Measurements from ENCODE around the gene PHF21A.
A peak's percentile ranks its signal among the peaks of the same experiment; 100 is the strongest.
"Not testable (repeated sequence)": the region's sequence is repeated elsewhere in the genome, so short reads cannot be mapped to it uniquely, and the experiment has no call there.

The PHF21A gene

DNA sequence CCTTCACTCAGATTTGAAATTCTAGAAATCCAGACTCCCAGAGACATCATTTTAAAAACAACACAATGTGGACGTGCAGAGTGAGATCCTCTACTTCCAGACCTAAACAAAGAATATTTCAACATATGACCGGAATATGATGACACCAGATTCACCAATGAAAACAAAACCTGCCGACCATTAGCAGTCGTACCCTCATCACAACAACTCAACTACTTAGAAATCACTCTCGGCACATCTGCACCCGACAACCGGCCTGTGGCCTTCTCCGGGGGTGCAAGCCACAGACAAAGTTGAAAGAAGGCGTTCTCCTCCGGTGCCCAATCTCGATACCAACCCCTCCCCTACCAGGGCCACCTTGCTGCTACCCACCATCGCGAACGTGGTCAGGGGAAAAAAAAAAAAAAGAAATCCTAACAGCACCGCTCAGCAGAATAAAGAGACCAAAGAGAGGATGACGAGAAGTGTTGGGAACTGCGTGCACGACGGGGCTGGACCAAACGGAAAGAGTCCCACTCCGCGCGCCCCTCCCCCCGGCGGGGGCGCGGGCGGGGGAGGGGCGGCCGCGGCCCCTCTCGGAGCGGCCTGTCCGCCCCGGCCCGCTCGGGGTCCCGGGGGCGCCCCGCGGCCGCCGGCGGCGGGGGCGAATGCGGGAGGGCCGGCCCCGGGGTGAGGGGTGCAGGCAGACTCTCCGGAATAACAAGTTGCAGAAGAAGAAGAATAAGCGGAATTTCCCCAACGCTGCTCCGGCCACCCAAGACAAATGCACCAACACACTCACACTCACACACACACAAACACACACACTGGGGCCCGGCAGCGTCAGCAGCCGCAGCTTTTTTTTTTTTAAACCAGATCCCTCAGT is 1.7 kb downstream of the PHF21A start:
- peak; percentile 33 to 37 for DNase-seq

DNA sequence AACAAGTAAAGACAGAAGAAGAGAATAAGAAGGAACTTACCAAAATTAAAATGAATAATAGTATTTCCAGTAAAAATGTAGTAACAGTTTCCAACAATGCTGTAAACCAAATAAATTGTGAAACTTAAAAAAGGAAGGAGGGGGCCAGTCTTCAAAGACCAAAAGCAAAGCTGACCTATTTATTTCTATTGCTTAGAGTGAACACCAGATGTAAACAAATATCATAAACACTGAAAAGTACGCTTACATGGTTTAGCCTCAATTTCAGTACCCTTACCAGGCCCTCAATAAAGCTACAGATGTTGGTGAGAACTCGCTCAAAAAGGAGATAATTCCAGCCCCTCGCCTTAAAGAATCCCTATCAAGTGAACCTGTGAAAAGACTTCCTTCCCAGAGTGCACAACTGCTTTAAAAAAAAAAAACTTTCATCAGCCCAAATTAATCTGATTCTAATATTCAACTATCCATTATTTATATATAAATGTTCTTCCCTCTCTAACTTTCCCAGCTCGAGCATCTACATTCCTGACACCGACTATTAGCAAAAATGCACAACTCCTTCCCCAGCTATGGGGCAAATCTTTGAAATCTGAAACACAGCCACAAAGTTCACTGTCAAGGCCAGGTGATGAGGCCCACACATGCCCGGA is 2.4 kb downstream of the PHF21A start:
- no peak for DNase-seq

DNA sequence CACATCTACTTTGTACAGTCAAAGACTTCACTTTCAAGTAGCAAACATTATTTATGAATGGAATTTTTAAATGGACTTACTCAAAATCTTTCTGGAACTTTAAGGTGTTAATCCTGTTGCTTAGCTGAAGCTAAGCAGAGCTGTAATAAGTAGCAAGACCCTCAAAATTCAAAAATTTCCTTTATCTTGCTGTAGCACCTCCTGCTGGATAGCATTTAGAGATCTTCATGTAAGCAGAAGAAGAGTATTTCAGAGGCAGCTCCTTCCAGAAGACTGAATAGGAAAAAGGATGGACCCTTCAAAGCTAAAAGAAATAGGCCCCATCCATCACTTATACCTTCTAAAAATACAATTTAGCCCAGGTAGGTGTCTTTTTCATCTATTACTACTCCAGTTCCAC is 3.4 kb downstream of the PHF21A start:
- no peak for DNase-seq

DNA sequence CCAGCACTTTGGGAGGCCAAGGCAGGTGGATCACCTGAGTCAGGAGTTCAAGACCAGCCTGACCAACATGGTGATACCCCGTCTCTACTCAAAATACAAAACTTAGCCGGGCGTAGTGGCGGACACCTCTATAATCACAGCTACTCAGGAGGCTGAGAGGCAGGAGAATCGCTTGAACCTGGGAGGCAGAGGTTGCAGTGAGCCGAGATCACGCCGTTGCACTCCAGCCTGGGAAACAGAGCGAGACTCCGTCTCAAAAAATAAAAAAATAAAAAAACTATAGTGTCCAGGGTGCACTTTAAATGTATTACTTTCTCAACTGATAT is 4.6 kb downstream of the PHF21A start:
- not testable (repeated sequence) for DNase-seq

DNA sequence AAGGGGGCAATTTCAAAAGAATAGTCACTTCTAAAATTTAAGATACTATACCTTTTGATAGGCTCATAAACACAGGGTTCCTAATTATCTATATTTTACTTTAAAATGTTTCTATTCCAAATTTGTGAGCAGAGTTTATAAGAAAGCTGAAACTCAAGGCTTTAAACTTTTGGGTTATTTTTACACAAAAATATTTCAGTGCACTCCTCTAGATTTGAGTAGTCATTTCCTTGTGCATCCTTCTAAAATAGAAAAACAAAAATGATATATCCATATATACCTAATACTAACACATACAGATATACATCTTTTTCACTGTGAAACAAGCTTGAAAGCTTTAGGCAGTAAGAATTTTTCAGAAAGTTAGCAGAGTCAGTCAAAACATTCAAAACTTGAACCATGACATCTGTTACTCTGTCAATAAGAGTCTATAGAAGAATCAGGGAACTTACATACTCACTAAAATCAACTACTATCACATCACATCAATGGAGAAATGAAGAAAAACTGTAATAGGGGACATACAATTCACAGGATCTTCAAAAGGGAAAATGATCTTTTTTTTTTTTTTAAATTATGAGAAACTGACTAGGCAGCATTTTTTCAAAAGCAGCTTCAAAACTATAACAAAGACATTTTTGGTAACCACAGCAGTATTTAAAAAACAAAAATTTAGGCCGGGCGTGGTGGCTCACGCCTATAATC is 5.1 kb downstream of the PHF21A start:
- no peak for DNase-seq

DNA sequence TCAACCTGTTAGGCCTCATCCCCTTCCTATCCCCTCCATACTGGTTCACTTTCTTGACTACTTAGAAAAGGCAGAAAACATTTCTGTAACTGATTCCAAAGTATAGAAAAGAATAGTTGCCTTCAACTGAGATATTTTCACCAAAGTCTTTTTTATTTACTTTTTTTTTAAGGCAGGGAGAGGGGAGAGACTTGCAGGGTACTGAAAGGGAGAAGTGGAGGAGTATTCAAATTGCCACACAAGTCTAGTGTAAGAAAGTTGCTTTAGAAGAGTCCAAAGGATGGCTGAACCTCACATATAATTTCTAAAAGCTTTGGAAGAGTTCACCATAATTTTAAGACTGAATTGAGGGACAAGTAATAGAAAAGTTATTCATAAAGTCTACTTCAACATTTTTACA is 6.3 kb downstream of the PHF21A start:
- no peak for DNase-seq

DNA sequence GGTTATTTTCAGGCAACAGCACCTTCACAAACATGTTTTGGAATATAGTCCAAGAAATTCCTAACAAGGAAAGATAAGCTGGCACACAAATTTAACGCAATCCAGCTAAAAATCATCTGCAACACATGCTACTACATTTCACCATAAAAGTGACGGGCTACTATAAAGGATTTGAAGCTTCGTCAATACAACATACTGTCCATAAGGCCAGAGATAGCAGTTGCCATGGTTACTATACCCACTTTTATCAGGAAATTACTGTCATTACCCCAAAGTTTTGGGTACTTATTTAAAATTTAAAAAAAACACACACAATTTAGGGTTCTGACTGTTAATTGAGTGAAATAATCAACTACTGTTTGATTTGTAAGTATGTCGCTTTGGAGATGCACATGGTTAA is 6.9 kb downstream of the PHF21A start:
- DNase-seq = no peak

DNA sequence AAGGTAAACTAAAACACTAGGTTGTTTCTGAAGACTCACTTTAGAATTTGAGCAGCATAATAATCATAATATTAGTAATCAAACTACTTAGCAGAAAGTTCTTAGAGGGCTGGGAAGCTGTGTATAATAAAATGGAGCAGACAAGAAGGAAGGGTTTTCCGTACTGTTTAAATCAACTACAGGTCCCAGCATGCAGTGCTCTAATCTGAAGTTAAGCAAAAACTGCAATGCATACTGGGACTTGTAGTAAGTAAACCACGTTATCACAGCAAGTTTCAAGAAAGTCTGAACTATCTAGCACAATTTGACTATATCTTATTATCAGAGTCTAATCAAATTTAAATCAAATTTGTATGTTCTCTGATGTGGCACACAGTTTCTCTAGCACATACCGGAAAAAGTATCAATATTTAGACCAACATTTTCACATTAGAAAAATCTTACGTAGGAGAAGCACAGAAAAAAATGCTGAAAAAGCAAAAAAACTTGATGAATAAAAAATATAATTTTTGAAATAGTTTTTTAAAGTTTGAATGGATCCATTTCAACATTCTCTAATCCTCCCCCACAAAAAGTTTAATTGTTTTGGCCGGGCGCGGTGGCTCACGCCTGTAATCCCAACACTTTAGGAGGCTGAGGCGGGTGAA is 8.2 kb downstream of the PHF21A start:
- DNase-seq = no peak

DNA sequence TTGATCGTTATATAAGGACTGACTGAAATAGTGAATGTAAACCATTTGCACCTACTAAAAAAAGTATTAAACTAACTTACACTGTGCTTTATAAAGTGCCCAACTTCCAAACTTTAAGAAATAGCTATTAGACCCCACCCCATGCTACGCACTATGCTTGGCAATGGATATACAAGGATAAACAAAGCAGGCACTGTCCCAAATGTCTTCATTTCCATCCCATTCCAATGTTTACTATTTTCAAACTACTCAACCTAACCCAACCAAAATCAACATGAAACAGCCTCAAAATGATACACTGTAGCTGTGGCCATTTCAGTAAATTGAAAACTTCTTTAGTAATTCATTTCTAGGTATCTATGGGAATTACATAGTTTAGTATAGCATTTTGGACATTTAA is 12.5 kb downstream of the PHF21A start:
- no peak for DNase-seq

DNA sequence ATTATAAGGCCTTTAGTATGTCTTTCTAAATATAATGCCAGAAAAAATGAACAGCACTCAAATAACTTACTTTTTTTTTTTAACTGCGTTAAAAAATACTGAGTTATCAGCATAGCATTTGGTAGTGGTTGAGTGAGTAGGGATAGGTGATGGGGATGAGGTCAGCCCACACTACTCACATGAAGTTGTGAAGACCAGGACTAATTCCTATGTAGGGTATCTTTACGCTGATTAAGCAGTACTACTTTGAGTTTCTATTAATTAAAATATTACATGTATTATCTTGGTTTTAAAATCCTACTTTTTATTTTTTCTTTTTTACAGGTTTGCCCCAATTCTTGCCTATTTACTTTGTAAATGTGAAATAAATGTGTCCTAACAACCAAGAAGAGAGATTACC is 13.5 kb downstream of the PHF21A start:
- no peak for DNase-seq

DNA sequence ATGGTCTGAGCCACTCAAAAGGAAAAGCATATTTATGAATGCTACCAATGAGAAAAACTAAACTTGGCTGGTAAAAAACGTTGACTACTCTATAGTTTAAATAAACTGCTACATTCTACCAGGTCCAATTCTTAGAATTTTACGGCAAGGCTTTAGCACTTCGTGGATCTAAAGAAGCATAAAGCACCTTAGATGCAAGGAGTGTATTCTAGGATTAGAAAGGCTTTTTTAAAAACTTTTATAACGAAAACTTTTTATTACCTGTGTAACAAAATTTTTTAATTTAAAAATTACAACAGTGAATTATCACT is 13.9 kb downstream of the PHF21A start:
- no peak for DNase-seq

DNA sequence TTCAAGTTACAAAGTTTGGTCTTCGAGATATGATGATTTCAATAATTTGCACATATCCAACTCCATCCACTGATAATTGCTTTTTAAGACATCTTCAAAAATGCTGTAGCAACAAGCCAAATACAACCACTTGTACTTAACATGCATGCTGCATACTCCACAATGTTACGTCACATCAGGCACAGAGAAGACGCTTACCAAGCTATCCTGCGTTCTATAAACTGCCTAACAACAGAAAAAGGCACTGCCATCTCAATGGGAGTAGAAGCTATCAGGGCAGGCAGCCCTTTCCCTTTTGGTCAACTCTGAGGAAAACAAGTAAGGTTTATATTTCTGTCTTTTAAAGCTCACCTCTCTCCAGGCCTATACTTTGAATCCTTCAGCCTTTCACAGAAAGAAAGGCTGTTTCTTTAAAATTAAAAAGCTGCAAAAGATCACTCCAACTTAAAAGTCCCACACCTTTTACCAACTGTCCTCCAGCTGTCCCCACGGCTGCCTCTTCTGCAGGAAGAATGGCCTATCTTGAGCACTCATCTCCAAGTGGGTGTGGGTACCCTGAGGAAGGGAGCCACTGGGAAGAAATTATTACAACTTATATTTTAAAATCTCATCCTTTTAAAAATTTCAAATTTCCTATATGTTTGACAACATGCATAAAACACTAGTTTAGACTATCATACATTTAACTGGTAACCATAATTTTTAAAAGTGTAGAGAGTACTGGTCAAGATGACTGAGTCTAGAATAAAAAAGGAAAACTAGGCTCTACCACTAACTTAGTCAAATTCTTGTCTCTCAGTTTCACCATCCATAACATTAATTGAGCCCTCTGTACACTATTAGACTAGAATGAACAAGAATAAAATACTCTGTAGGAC is 14.5 kb downstream of the PHF21A start:
- no peak for DNase-seq

DNA sequence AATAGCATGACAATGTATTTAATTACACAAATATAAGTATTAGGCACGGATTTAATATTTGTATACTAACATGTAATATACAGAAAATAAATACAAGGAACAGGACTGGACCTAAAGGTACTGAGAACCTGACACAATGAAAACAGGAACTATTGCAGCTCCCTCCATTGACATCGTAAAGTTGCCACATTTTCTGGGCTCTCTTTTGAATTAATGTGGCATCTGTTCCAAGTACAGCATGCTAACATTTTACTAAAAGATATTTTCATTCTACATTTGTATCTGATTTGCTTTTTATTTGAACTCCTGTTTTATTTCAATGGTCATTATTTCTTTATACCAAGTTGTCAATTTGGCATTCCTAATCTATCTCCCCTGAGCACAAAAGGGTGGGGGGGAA is 15.3 kb downstream of the PHF21A start:
- no peak for DNase-seq

DNA sequence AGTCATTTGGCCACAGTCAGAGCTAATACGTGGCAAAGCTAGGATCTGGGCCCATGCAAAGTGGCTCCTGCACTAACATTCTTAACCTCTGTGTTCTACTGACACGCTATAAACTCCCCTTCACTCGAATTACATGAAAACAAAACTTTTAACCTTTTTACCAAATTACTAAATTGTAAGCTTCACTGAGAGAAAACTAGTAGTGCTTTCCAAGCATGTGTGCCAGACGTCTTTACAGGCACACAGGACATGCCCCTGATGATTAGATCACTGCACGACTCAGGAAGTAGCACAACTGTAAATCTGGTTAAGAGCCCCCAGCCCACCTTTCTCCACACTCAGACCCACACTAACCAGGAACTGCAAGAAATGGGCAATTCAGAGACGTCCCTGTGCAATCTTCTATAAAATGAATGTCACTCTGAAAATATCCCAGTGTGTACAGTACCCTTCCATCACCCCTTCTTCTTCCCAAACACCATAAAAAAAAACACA is 16.1 kb downstream of the PHF21A start:
- DNase-seq = no peak

DNA sequence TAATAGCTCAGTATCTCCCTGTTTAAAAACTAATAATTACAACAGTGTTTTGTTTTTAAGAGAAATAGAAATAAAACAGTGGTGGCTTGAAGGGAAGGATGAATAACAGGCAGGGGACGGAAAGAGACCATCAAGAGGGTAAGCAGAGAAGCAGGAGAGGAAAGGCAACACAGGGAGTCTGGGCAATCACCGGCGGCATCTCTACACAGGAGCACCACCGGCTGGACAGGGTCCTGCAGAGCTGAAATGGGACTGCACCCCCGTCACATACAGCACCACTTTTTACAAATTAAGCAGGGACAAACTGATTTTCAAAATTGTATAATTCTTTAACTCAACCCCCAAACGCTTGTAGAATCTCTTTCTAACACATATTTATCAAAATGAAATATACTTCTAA is 18.4 kb downstream of the PHF21A start:
- DNase-seq = no peak

DNA sequence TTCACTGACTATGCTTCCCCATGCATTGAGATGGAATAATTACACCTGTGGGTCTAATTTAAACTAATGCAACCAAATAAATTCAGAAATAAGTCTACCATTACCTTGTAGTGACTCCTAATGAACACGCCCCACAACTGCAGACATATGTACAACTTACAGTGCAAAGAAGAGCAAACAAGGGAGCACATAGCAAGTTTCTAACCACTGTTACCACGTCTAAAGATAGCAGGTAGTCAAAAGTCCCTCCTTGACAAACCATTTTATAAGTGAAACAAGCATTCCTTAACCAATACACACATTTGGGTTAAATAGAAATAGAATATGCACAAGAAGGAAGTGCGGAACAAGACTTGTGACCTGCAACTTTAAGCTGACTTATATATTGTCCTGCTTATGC is 20.6 kb downstream of the PHF21A start:
- no peak for DNase-seq

DNA sequence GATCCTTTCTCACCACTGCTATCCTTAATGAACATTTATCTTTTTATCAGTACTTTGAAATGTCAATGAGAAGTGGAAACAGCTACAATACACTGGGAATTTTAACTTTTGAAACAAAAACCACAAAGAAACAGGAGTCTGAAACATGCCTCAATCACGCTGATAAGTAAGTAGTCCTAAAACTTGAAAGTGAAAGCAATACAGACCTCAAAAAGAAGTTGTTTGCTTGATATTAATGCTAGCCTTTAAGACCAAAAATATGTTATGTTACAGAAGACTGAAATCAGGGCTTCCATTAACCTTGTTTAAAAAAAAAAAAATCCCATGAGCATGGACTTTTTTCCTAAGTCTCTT is 21.3 kb downstream of the PHF21A start:
- DNase-seq = no peak

DNA sequence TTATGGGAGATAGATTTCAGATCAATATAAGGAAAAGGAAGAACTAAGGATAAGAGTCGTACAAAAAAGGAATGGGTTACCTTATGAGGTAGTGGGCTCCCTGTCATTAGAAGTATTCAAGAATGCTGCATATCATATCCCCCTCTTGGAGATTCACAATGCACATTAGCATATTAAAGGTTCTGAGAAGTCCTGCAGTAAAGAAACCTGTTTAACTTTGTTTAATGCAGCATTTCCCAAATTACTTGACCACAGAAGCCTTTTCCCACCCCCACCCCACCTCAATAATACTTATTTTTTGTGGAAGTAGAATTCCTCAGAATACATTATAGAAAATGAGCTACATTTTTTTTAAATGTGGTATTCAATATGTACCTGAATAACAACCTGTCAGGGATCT is 30.9 kb downstream of the PHF21A start:
- no peak for DNase-seq

DNA sequence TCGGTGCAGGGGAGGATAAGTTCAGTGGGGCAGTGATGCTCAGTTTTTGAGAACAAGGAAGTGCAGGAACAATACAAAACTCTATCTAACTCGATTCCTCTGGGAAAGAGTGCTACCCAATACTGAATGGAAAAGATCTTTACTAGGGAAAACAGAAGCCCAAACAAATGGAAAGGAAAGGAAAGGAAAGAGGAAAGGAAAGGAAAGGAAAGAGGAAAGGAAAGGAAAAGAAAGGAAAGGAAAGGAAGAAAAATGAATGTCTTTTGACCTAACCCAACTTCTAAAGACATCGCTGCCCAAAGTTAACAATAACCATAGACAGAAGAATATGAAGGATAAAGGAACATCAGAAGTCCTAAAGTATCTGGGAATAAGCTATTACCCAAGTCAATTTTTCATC is 41.6 kb downstream of the PHF21A start:
- no peak for DNase-seq

DNA sequence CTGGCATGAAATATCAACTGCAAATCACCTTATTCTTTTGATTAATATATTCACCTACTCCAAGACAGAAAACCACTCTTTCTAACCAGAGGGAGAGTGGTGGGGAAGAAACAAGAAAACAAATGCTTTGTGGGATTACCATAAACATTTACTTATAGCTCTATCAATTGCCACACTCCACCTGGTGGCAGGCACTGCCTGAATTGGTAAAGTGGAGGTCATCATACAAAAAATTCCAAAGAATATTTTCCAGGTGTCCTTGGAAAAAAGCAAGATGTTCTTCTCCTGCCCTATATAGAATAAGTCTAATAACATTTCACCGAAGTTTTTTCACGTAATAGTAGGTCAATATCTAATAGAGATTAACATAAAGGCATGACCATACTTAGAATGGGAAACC is 45.3 kb downstream of the PHF21A start:
- DNase-seq = no peak

DNA sequence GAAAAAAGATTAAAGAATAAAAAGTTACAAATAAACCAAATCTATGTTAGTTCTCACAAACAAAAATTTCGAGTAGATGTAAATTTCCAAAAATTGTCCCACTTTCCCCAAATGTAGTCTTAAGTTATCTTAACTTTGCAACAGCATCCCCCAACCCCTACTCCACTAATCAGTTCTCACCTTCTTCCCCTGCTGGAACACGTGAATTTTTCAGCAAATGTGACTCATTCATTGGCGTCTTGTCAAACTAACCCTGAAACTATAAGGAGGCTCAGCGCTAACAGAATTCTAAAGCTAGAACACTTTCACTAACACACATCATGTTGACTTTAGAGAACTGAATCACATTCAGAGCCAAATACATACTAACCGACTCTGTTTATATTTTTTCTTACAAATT is 46.1 kb downstream of the PHF21A start:
- DNase-seq = no peak

DNA sequence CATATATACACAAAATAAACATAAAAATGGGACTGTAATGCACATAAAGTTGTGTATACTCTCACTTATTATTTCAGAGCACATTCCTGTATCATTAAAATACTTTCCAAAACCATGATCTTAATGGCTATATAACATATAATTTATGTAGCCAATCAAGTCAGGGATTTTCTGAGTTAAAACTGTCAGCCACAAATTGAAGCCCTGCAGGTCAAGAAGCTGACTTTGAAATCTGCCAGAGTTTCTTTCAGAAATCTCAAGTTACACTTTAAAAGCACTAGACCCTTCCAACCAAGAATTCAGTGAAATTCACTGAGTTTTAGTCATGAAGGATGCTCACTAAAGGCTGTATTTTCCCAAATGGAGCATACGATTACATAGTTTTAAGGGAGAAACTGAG is 47.6 kb downstream of the PHF21A start:
- DNase-seq = no peak
